Activated B cell treated with CpG ODN at 0.5 μM for 24 hours (primary cell): Measurements from ENCODE around the gene ABHD15. TPM values are rescaled to one million over a fixed set of nuclear protein-coding genes. Genes with fewer than 3 reads are reported as not detected.
A peak's percentile ranks its signal among the peaks of the same experiment; 100 is the strongest.

Experiments used
- ATAC-seq: fragments of 200-7000 bp; cut with Tn5 transposase; one replicate; pipeline ENCODE4 v1.10.0; 2021; ENCODE audit warnings: low read depth, mild to moderate bottlenecking, moderate library complexity
- CTCF ChIA-PET: fragments of 350-600 bp; sonication (Branson Sonifier 250); formaldehyde crosslinking; loops from one replicate; lab custom pipeline; 2021; ENCODE audit warnings: antibody characterized with exemption; lab: Charles Lee
- POLR2A ChIA-PET: fragments of 350-600 bp; sonication (Branson Sonifier 250); formaldehyde crosslinking; loops from one replicate; lab custom pipeline; 2021; ENCODE audit warnings: antibody characterized with exemption; lab: Charles Lee
- DNase-seq: peaks from one replicate; pipeline ENCODE4 v3.0.0; 2022
- H3K27ac Mint-ChIP-seq: one replicate; pipeline ENCODE4 v1.8.0; 2020; ENCODE audit warnings: mixed read lengths
- H3K27me3 Mint-ChIP-seq: one replicate; pipeline ENCODE4 v1.8.0; 2021; ENCODE audit warnings: mixed read lengths
- H3K36me3 Mint-ChIP-seq: one replicate; pipeline ENCODE4 v1.8.0; 2021; ENCODE audit warnings: low read depth, mixed read lengths
- H3K4me1 Mint-ChIP-seq: one replicate; pipeline ENCODE4 v1.8.0; 2021; ENCODE audit warnings: mixed read lengths
- H3K4me3 Mint-ChIP-seq: one replicate; pipeline ENCODE4 v1.8.0; 2020; ENCODE audit warnings: mild to moderate bottlenecking, mixed read lengths
- H3K9me3 Mint-ChIP-seq: one replicate; pipeline ENCODE4 v1.8.0; 2020; ENCODE audit warnings: mixed read lengths
- CTCF ChIP-seq: fragments of 200-600 bp; IDR thresholded peaks from one replicate; pipeline ENCODE4 v1.8.0; 2022; ENCODE audit warnings: antibody characterized with exemption, mild to moderate bottlenecking
- intact Hi-C: fragments of 100-400 bp; cut with micrococcal nuclease; formaldehyde crosslinking; loops from one replicate; pipeline ENCODE4 v1.15.1; 2024
- total RNA-seq: library from RNA; stranded (reverse); gene quantifications from 2 replicates; pipeline ENCODE4 v1.2.3, GENCODE V29; 2022

The ABHD15 gene
- total RNA-seq, 1 donor from 2014 or later = 11.0 TPM

- Mint-ChIP-seq H3K9me3 (no peaks in the 10 kb centered on the region), H3K36me3 (peaks cover 45% of the 10 kb centered on the region), H3K27ac (no peak overlapping the region), H3K4me1 (peaks cover 23% of the 10 kb centered on the region), H3K27me3 (no peaks in the 10 kb centered on the region), H3K4me3 (no peak overlapping the region)
- no peak for TF ChIP-seq CTCF
- DNase-seq (peak; percentile 9), ATAC-seq (no peak)
- intact Hi-C loops = no loop called here
- ChIA-PET POLR2A (interaction anchor here (0.5 to 1.5 kb wide), 3 partner anchors 41 to 183 kb away, joined by 3 to 5 read pairs (median 4); no protein-coding TSS in a partner anchor), CTCF (interaction anchor here (0.6 to 9.0 kb wide), 5 partner anchors 17 to 205 kb away, joined by 3 to 70 read pairs (median 17); partner anchors contain the start of gene ANKRD13B)
These were observed 7.3 kb upstream of the ABHD15 start for GRCh38 chr17:29573871-29574731.

GRCh38 chr17:29573558-29573869 is 6.7 kb upstream of the ABHD15 start:
- ChIA-PET CTCF (interaction anchor here (0.6 to 9.0 kb wide), 4 partner anchors 18 to 204 kb away, joined by 3 to 57 read pairs (median 14); no protein-coding TSS in a partner anchor), POLR2A (interaction anchor here (0.6 to 1.5 kb wide), 3 partner anchors 42 to 295 kb away, joined by 3 to 5 read pairs (median 4); no protein-coding TSS in a partner anchor)
- Mint-ChIP-seq H3K4me1 (peaks cover 26% of the 10 kb centered on the region), H3K27ac (no peak overlapping the region), H3K36me3 (peaks cover 39% of the 10 kb centered on the region), H3K27me3 (no peaks in the 10 kb centered on the region), H3K9me3 (no peaks in the 10 kb centered on the region), H3K4me3 (no peak overlapping the region)
- intact Hi-C loops = no loop called here
- DNase-seq = peak; percentile 15
- no peak for TF ChIP-seq CTCF
- no peak for ATAC-seq

GRCh38 chr17:29572691-29573557 is 6.1 kb upstream of the ABHD15 start:
- Mint-ChIP-seq H3K4me1 (peaks cover 26% of the 10 kb centered on the region), H3K4me3 (peak overlapping the region; percentile 24), H3K27ac (no peak overlapping the region), H3K27me3 (no peaks in the 10 kb centered on the region), H3K9me3 (no peaks in the 10 kb centered on the region), H3K36me3 (peaks cover 37% of the 10 kb centered on the region)
- CTCF ChIA-PET = interaction anchor here (0.6 to 9.0 kb wide), 10 partner anchors 13 to 424 kb away, joined by 3 to 57 read pairs (median 4); no protein-coding TSS in a partner anchor
- peak; percentile 43 for ATAC-seq
- intact Hi-C loops = no loop called here
- POLR2A ChIA-PET = interaction anchor here (0.5 to 1.5 kb wide), 7 partner anchors 42 to 296 kb away, joined by 3 to 6 read pairs (median 4); no protein-coding TSS in a partner anchor
- DNase-seq = peak; percentile 77
- no peak for TF ChIP-seq CTCF

- DNase-seq = peak; percentile 15
These were observed 5.2 kb upstream of the ABHD15 start for GRCh38 chr17:29571883-29572681.

More at GRCh38 chr17:29571883-29572681, 5.2 kb upstream of the ABHD15 start:
- POLR2A ChIA-PET = interaction anchor here (0.5 to 1.5 kb wide), 5 partner anchors 43 to 235 kb away, joined by 4 to 6 read pairs (median 4); no protein-coding TSS in a partner anchor
- no peak for ATAC-seq
- Mint-ChIP-seq H3K9me3 (no peaks in the 10 kb centered on the region), H3K27ac (no peak overlapping the region), H3K36me3 (peaks cover 33% of the 10 kb centered on the region), H3K27me3 (no peaks in the 10 kb centered on the region), H3K4me3 (peak overlapping the region; percentile 24), H3K4me1 (peaks cover 26% of the 10 kb centered on the region)
- no peak for TF ChIP-seq CTCF
- intact Hi-C loops = no loop called here
- CTCF ChIA-PET = interaction anchor here (0.7 to 3.1 kb wide), 8 partner anchors 12 to 423 kb away, joined by 3 to 17 read pairs (median 4); no protein-coding TSS in a partner anchor
